CD14-positive monocyte (primary cell): ENCODE results near the gene ZNF70. TPM values are rescaled to one million over a fixed set of nuclear protein-coding genes. Genes with fewer than 3 reads are reported as not detected.

ENCODE experiments used
- DNase-seq, 3 donors: peaks; one replicate each; pipeline ENCODE4 v3.0.0-alpha.2; 2011 to 2022
- H2AFZ ChIP-seq: 2 replicates; pipeline ENCODE4 v1.6.0; 2012; ENCODE audit warnings: mild to moderate bottlenecking, low read depth, low read length, inconsistent platforms; ENCODE audit not compliant: insufficient read depth, poor library complexity, severe bottlenecking
- H3K27ac ChIP-seq, 2 donors: 1 replicate in 1 of 2; 2 replicates in 1 of 2; pipeline ENCODE4 v1.5.1; 2012 to 2013; ENCODE audit warnings: low read length in 2 of 2, control low read depth in 1 of 2, inconsistent platforms in 1 of 2, low read depth in 1 of 2, mild to moderate bottlenecking in 1 of 2
- H3K27me3 ChIP-seq, 2 donors: one replicate each; pipeline versions ENCODE4 v1.6.0 to v1.6.1; 2011 to 2013; ENCODE audit warnings: low read length in 2 of 2; ENCODE audit not compliant: control insufficient read depth in 2 of 2, insufficient read depth in 2 of 2
- H3K36me3 ChIP-seq, 2 donors: replicated peaks in 1 of 2; 1 replicate in 1 of 2; 2 replicates in 1 of 2; pipeline versions ENCODE4 v1.5.1 to v1.6.1; 2012 to 2013; ENCODE audit warnings: low read length in 2 of 2, control low read depth in 1 of 2, inconsistent platforms in 1 of 2, mild to moderate bottlenecking in 1 of 2; ENCODE audit not compliant: insufficient read depth in 2 of 2, control insufficient read depth in 1 of 2
- H3K4me1 ChIP-seq, 2 donors: 1 replicate in 1 of 2; 2 replicates in 1 of 2; pipeline versions ENCODE4 v1.5.1 to v1.6.1; 2012 to 2013; ENCODE audit warnings: low read length in 2 of 2, control low read depth in 1 of 2, inconsistent platforms in 1 of 2, mild to moderate bottlenecking in 1 of 2, moderate library complexity in 1 of 2; ENCODE audit not compliant: insufficient read depth in 2 of 2, control insufficient read depth in 1 of 2
- H3K4me2 ChIP-seq: replicated peaks from 2 replicates; pipeline ENCODE3; 2012; ENCODE audit warnings: low read length, moderate library complexity, mild to moderate bottlenecking; ENCODE audit not compliant: poor library complexity, severe bottlenecking; ENCODE audit errors: extremely low read depth
- H3K4me3 ChIP-seq, 3 experiments: fragments of 200-600 bp in 1 of 3; sonication (generic) in 1 of 3; replicated peaks in 1 of 3; 1 replicate in 2 of 3; 2 replicates in 1 of 3; pipeline ENCODE4 v1.5.1; 2011 to 2013; ENCODE audit warnings: low read length in 3 of 3, mild to moderate bottlenecking in 3 of 3, control low read depth in 2 of 3, low read depth in 2 of 3, inconsistent platforms in 1 of 3, moderate library complexity in 1 of 3
- H3K79me2 ChIP-seq: 2 replicates; pipeline ENCODE4 v1.6.0; 2012; ENCODE audit warnings: mild to moderate bottlenecking, control low read depth, inconsistent platforms, low read length, moderate library complexity; ENCODE audit not compliant: insufficient read depth
- H3K9ac ChIP-seq: 2 replicates; pipeline ENCODE4 v1.6.0; 2017; ENCODE audit warnings: low read length, mild to moderate bottlenecking; ENCODE audit not compliant: insufficient read depth, poor library complexity, severe bottlenecking
- H3K9me3 ChIP-seq, 2 donors: replicated peaks in 1 of 2; 1 replicate in 1 of 2; 2 replicates in 1 of 2; pipeline versions ENCODE4 v1.5.1 to v1.6.1; 2012 to 2013; ENCODE audit warnings: low read length in 2 of 2, control low read depth in 1 of 2; ENCODE audit not compliant: control insufficient read depth in 1 of 2, insufficient read depth in 1 of 2
- H4K20me1 ChIP-seq: 2 replicates; pipeline ENCODE4 v1.6.0; 2012; ENCODE audit warnings: mild to moderate bottlenecking, low read length, control low read depth, moderate library complexity; ENCODE audit not compliant: insufficient read depth
- H3K27ac Mint-ChIP-seq, 7 donors: one replicate each; pipeline ENCODE4 v1.8.0; 2020; ENCODE audit warnings: mild to moderate bottlenecking in 7 of 7, mixed read lengths in 7 of 7, moderate library complexity in 6 of 7, inconsistent platforms in 2 of 7
- H3K27me3 Mint-ChIP-seq, 3 donors: one replicate each; pipeline ENCODE4 v1.8.0; 2021 to 2022; ENCODE audit warnings: low read depth in 3 of 3, mild to moderate bottlenecking in 3 of 3, mixed read lengths in 3 of 3, moderate library complexity in 3 of 3, inconsistent platforms in 1 of 3
- H3K36me3 Mint-ChIP-seq, 2 donors: one replicate each; pipeline ENCODE4 v1.8.0; 2020; ENCODE audit warnings: mixed read lengths in 2 of 2, inconsistent platforms in 1 of 2, mild to moderate bottlenecking in 1 of 2
- H3K4me1 Mint-ChIP-seq: one replicate; pipeline ENCODE4 v1.8.0; 2020; ENCODE audit warnings: mild to moderate bottlenecking, mixed read lengths
- H3K4me3 Mint-ChIP-seq, 2 donors: one replicate each; pipeline ENCODE4 v1.8.0; 2020; ENCODE audit warnings: mild to moderate bottlenecking in 2 of 2, mixed read lengths in 2 of 2, moderate library complexity in 1 of 2
- H3K9me3 Mint-ChIP-seq, 7 donors: one replicate each; pipeline ENCODE4 v1.8.0; 2020 to 2022; ENCODE audit warnings: mixed read lengths in 7 of 7, mild to moderate bottlenecking in 6 of 7, moderate library complexity in 6 of 7, inconsistent platforms in 2 of 7
- CTCF ChIP-seq: fragments of 200-600 bp; IDR thresholded peaks from one replicate; pipeline ENCODE4 v1.8.0; 2022; ENCODE audit warnings: antibody characterized with exemption, mild to moderate bottlenecking
- WGBS: methylation state at CpG from one replicate; pipeline ENCODE4 v1.1.5; 2013; ENCODE audit warnings: missing lambda C conversion rate; ENCODE audit not compliant: insufficient coverage; 5-methylcytosine and 5-hydroxymethylcytosine counted together
- intact Hi-C, 2 donors: fragments of 100-400 bp; cut with micrococcal nuclease; formaldehyde crosslinking; loops; one replicate each; pipeline versions ENCODE4 v1.15.0 to v1.15.1; 2023
- polyA plus RNA-seq, 3 donors: library from polyadenylated mRNA; depleted of rRNA in 1 of 3; unstranded in 2 of 3; stranded (reverse) in 1 of 3; fragments of 300-500 nt in 2 of 3; fragments of >200 nt in 1 of 3; fragmentation: Illumina TruSeq in 2 of 3; gene quantifications; 1 replicate in 2 of 3; 2 replicates in 1 of 3; pipeline ENCODE4 v1.2.3, GENCODE V29; 2012 to 2021

The ZNF70 gene
- polyA plus RNA-seq, 3 donors, result 0.04 to 0.85 (median 0.09) TPM

DNA sequence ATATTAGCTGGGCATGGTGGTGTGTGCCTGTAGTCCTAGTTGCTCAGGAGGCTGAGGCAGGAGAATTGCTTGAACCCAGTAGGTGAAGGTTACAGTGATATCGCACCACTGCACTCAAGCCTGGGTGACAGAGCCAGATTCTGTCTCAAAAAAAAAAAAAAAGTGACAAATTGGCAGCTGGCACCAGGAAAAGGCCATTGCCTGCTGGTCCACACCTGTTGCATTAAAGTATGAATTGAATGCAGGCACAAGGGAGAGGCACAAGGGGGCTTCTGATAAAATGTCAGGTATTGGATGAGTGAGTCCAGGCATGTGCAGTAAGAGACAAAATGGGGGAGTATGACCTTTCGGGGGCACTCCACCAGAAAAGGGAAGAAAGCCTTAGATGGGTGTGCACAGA is 28.2 kb downstream of the ZNF70 start:
- H3K4me2 ChIP-seq, result no peak overlapping the region
- H3K27me3 Mint-ChIP-seq, result peaks cover 0 to 1% (median 1%) of the 10 kb centered on the region in 3 donors
- H3K27ac ChIP-seq, result no peak overlapping the region
- no peaks in the 10 kb centered on the region for H3K9me3 Mint-ChIP-seq
- no peaks in the 10 kb centered on the region for H4K20me1 ChIP-seq
- no peaks in the 10 kb centered on the region for H3K36me3 ChIP-seq
- DNase-seq, result no peak
- H3K4me1 ChIP-seq, result peaks cover 0 to 3% of the 10 kb centered on the region in 2 donors
- H3K36me3 Mint-ChIP-seq, result no peaks in the 10 kb centered on the region
- H3K79me2 ChIP-seq, result no peaks in the 10 kb centered on the region
- intact Hi-C loops, result no loop called here
- H2AFZ ChIP-seq, result no peak overlapping the region
- no peaks in the 10 kb centered on the region for H3K9me3 ChIP-seq
- H3K9ac ChIP-seq, result no peak overlapping the region
- H3K4me3 ChIP-seq, result no peak overlapping the region
- H3K4me3 Mint-ChIP-seq, result no peak overlapping the region
- H3K4me1 Mint-ChIP-seq, result peaks cover 6% of the 10 kb centered on the region
- no peaks in the 10 kb centered on the region for H3K27me3 ChIP-seq
- no peak overlapping the region for H3K27ac Mint-ChIP-seq
- WGBS, result 92% methylated on average over 1 of the region's 2 CpGs
- TF ChIP-seq CTCF, result no peak

- H3K27ac Mint-ChIP-seq, result no peak overlapping the region
- intact Hi-C loops, result no loop called here
- peaks cover 0 to 1% (median 1%) of the 10 kb centered on the region in 3 donors for H3K27me3 Mint-ChIP-seq
- no peak overlapping the region for H2AFZ ChIP-seq
- no peaks in the 10 kb centered on the region for H3K36me3 Mint-ChIP-seq
- no peaks in the 10 kb centered on the region for H4K20me1 ChIP-seq
- no peaks in the 10 kb centered on the region for H3K9me3 ChIP-seq
- WGBS, result 100% methylated on average over 2 of the region's 4 CpGs
- no peak for TF ChIP-seq CTCF
- H3K4me2 ChIP-seq, result no peak overlapping the region
- no peaks in the 10 kb centered on the region for H3K36me3 ChIP-seq
- peaks cover under 1% of the 10 kb centered on the region for H3K79me2 ChIP-seq
- no peak overlapping the region for H3K4me3 Mint-ChIP-seq
- H3K27me3 ChIP-seq, result no peaks in the 10 kb centered on the region
- peaks cover 5 to 6% of the 10 kb centered on the region in 2 donors for H3K4me1 ChIP-seq
- H3K9ac ChIP-seq, result no peak overlapping the region
- H3K4me1 Mint-ChIP-seq, result peaks cover 10% of the 10 kb centered on the region
- H3K9me3 Mint-ChIP-seq, result no peaks in the 10 kb centered on the region
- no peak overlapping the region for H3K4me3 ChIP-seq
- no peak overlapping the region for H3K27ac ChIP-seq
- DNase-seq, result no peak
These were observed 28.8 kb downstream of the ZNF70 start for GRCh38 chr22:23722160-23722559.
